SU-DHL-6 (cell line): ENCODE results near the gene CTDSPL.

Experiments
- H2AFZ ChIP-seq: fragments of 200-600 bp; sonication (generic); 2 replicates; pipeline ENCODE4 v1.6.1; 2014; ENCODE audit warnings: low read depth, mild to moderate bottlenecking, moderate library complexity, mixed read lengths, antibody characterized with exemption, low read length; ENCODE audit not compliant: severe bottlenecking
- H3F3A ChIP-seq: fragments of 200-600 bp; shearing (Covaris generic); 2 replicates; pipeline ENCODE4 v1.6.0; 2016; ENCODE audit warnings: antibody characterized with exemption, mild to moderate bottlenecking; ENCODE audit not compliant: insufficient read depth
- H3K27ac ChIP-seq: fragments of 200-600 bp; sonication (generic); 2 replicates; pipeline ENCODE4 v1.5.1; 2016; ENCODE audit warnings: low read depth, mild to moderate bottlenecking, low read length, moderate library complexity, mixed read lengths
- H3K27me3 ChIP-seq: fragments of 200-600 bp; sonication (generic), shearing (Covaris generic); 2 replicates; pipeline ENCODE4 v1.6.0; 2014; ENCODE audit warnings: mild to moderate bottlenecking, low read length
- H3K36me3 ChIP-seq: fragments of 200-600 bp; sonication (generic); 2 replicates; pipeline ENCODE4 v1.6.1; 2014; ENCODE audit warnings: mild to moderate bottlenecking, low read length, mixed read lengths
- H3K4me2 ChIP-seq: fragments of 300-600, 200-600 bp; shearing (Covaris generic), sonication (generic); 2 replicates; pipeline ENCODE4 v1.6.0; 2014; ENCODE audit warnings: low read length, low read depth, mild to moderate bottlenecking; ENCODE audit not compliant: poor library complexity, severe bottlenecking
- H3K4me3 ChIP-seq: fragments of 200-600 bp; sonication (generic); 2 replicates; pipeline ENCODE4 v1.5.1; 2014; ENCODE audit warnings: antibody characterized with exemption, low read length, mild to moderate bottlenecking, mixed read lengths; ENCODE audit not compliant: insufficient read depth, poor library complexity, severe bottlenecking
- H3K79me2 ChIP-seq: fragments of 200-600 bp; sonication (generic); 2 replicates; pipeline ENCODE4 v1.6.1; 2014; ENCODE audit warnings: mild to moderate bottlenecking, low read length, moderate library complexity; ENCODE audit not compliant: insufficient read depth
- H3K9ac ChIP-seq: fragments of 200-600 bp; sonication (generic); 2 replicates; pipeline ENCODE4 v1.7.0; 2014; ENCODE audit warnings: mild to moderate bottlenecking, low read length
- H3K9me2 ChIP-seq: fragments of 200-600 bp; sonication (generic); replicated peaks from 2 replicates; pipeline ENCODE4 v1.6.1; 2014; ENCODE audit warnings: low read length; ENCODE audit not compliant: insufficient read depth
- H3K9me3 ChIP-seq: fragments of 200-600 bp; sonication (generic); 2 replicates; pipeline ENCODE4 v1.6.1; 2014; ENCODE audit warnings: low read length, mixed read lengths; ENCODE audit not compliant: insufficient read depth
- H4K20me1 ChIP-seq: fragments of 200-600 bp; sonication (generic); 2 replicates; pipeline ENCODE4 v1.6.1; 2014; ENCODE audit warnings: low read depth, mild to moderate bottlenecking, antibody characterized with exemption, low read length, moderate library complexity, mixed read lengths
- CTCF ChIP-seq: fragments of 200-600 bp; sonication (generic); IDR thresholded peaks from one replicate; pipeline ENCODE4 v1.5.1; 2017; ENCODE audit warnings: antibody characterized with exemption, mild to moderate bottlenecking, low read length, moderate library complexity; ENCODE audit not compliant: insufficient read depth, poor library complexity, severe bottlenecking
- EZH2phosphoT487 ChIP-seq: fragments of 200-600 bp; sonication (generic), shearing (Covaris generic); conservative IDR thresholded peaks from 2 replicates; pipeline ENCODE4 v1.6.1; 2018; ENCODE audit warnings: mild to moderate bottlenecking, antibody characterized with exemption, low read length, moderate library complexity, mixed read lengths

Gene CTDSPL

GRCh38 chr3:37926611-37927010 lies 64.9 kb downstream of the CTDSPL start:
- H3K79me2 ChIP-seq: no peaks in the 10 kb centered on the region

GRCh38 chr3:37930495-37930894 lies 68.8 kb downstream of the CTDSPL start:
- Histone ChIP-seq H3K4me2 (no peak overlapping the region), H3K79me2 (no peaks in the 10 kb centered on the region), H3K9ac (no peak overlapping the region), H3K9me2 (no peaks in the 10 kb centered on the region), H3F3A (no peaks in the 10 kb centered on the region), H3K27me3 (no peaks in the 10 kb centered on the region), H3K9me3 (no peaks in the 10 kb centered on the region), H3K27ac (no peak overlapping the region), H2AFZ (no peak overlapping the region), H3K36me3 (no peaks in the 10 kb centered on the region), H4K20me1 (no peaks in the 10 kb centered on the region), H3K4me3 (no peak overlapping the region)
- TF ChIP-seq EZH2phosphoT487 (no peak), CTCF (no peak)

More at GRCh38 chr3:37926611-37927010, 64.9 kb downstream of the CTDSPL start:
- no peaks in the 10 kb centered on the region for H3K9me3 ChIP-seq
- no peaks in the 10 kb centered on the region for H3K36me3 ChIP-seq
- no peak for TF ChIP-seq CTCF
- TF ChIP-seq EZH2phosphoT487: no peak
- H4K20me1 ChIP-seq: no peaks in the 10 kb centered on the region
- no peaks in the 10 kb centered on the region for H3K27me3 ChIP-seq
- no peak overlapping the region for H3K4me3 ChIP-seq
- H3K9me2 ChIP-seq: no peaks in the 10 kb centered on the region
- no peak overlapping the region for H3K27ac ChIP-seq
- H3K4me2 ChIP-seq: no peak overlapping the region
- H3K9ac ChIP-seq: no peak overlapping the region
- no peak overlapping the region for H2AFZ ChIP-seq
- H3F3A ChIP-seq: no peaks in the 10 kb centered on the region

GRCh38 chr3:37932505-37932904 lies 70.8 kb downstream of the CTDSPL start:
- TF ChIP-seq EZH2phosphoT487 (no peak), CTCF (no peak)
- H3K9ac ChIP-seq: no peak overlapping the region
- no peak overlapping the region for H3K4me2 ChIP-seq

More at GRCh38 chr3:37932505-37932904, 70.8 kb downstream of the CTDSPL start:
- no peaks in the 10 kb centered on the region for H3K27me3 ChIP-seq
- no peaks in the 10 kb centered on the region for H3K79me2 ChIP-seq
- H3K27ac ChIP-seq: no peak overlapping the region
- no peak overlapping the region for H3K4me3 ChIP-seq
- H3F3A ChIP-seq: no peaks in the 10 kb centered on the region
- no peaks in the 10 kb centered on the region for H3K9me2 ChIP-seq
- H2AFZ ChIP-seq: no peak overlapping the region
- H3K9me3 ChIP-seq: no peaks in the 10 kb centered on the region
- H3K36me3 ChIP-seq: no peaks in the 10 kb centered on the region
- H4K20me1 ChIP-seq: no peaks in the 10 kb centered on the region
